GM12878 (cell line): ENCODE data around the gene SLC35E1. TPM values are rescaled to one million over a fixed set of nuclear protein-coding genes. Genes with fewer than 3 reads are reported as not detected.
A peak's percentile ranks its signal among the peaks of the same experiment; 100 is the strongest.

Experiments used
- ATAC-seq: fragments of 200-7000 bp; cut with Tn5 transposase; 3 replicates; pipeline ENCODE4 v1.9.1; 2020; ENCODE audit warnings: mild to moderate bottlenecking, moderate library complexity
- BruUV-seq: library from RNA; stranded (reverse); fragments of 400-500 nt; replicated peaks from 2 replicates; lab custom pipeline; 2021; lab: Mats Ljungman, UMichigan
- CTCF ChIA-PET: fragments of 300-600 bp; sonication (Branson Sonifier 250); formaldehyde crosslinking; extraction: SDS; loops from one replicate; lab custom pipeline; 2021; ENCODE audit warnings: inconsistent platforms; lab: Yijun Ruan, JAX
- POLR2A ChIA-PET: fragments of 350-600 bp; formaldehyde crosslinking; extraction: SDS; loops from one replicate; lab custom pipeline; 2021; ENCODE audit warnings: inconsistent platforms; lab: Charles Lee
- RAD21 ChIA-PET: fragments of 300-600 bp; sonication (Branson Sonifier 250); formaldehyde crosslinking; loops from one replicate; lab custom pipeline; 2023; ENCODE audit warnings: antibody characterized with exemption; ENCODE audit not compliant: unreplicated experiment; lab: Charles Lee
- SMC1A ChIA-PET: fragments of 300-600 bp; sonication (Branson Sonifier 250); formaldehyde crosslinking; loops from one replicate; lab custom pipeline; 2023; ENCODE audit not compliant: unreplicated experiment, uncharacterized antibody; lab: Charles Lee
- DNase-seq: peaks from one replicate; pipeline ENCODE4 v3.0.0-alpha.2; 2011; ENCODE audit warnings: low read depth, low spot score
- FAIRE-seq: peaks from 3 replicates; lab custom pipeline; 2011; peaks lifted over from hg19 to GRCh38; lab: Jason Lieb, UNC
- H2AFZ ChIP-seq: 2 replicates; pipeline ENCODE4 v1.6.0; 2011; ENCODE audit warnings: low read depth, low read length, control low read depth; ENCODE audit not compliant: control insufficient read depth
- H3K27ac ChIP-seq: 2 replicates; pipeline ENCODE4 v1.5.1; 2011; ENCODE audit warnings: control low read depth; ENCODE audit not compliant: control insufficient read depth, insufficient read depth
- H3K27me3 ChIP-seq, 2 experiments: replicated peaks in 1 of 2; 2 replicates each; pipeline versions ENCODE4 v1.6.0 to v1.6.1; 2011; ENCODE audit warnings: low read length in 1 of 2; ENCODE audit not compliant: control insufficient read depth in 2 of 2, insufficient read depth in 2 of 2
- H3K36me3 ChIP-seq, 2 experiments: 2 replicates each; pipeline ENCODE4 v1.5.1; 2011; ENCODE audit warnings: low read length in 1 of 2; ENCODE audit not compliant: control insufficient read depth in 2 of 2, insufficient read depth in 2 of 2
- H3K4me1 ChIP-seq: 2 replicates; pipeline ENCODE4 v1.6.1; 2011; ENCODE audit warnings: mild to moderate bottlenecking, low read length, moderate library complexity, mixed read lengths; ENCODE audit not compliant: control insufficient read depth, insufficient read depth
- H3K4me2 ChIP-seq: 2 replicates; pipeline ENCODE4 v1.6.0; 2011; ENCODE audit warnings: control low read depth; ENCODE audit not compliant: control insufficient read depth, insufficient read depth
- H3K4me3 ChIP-seq: fragments of 200-600 bp; sonication (generic); 2 replicates; pipeline ENCODE4 v1.5.1; 2016
- H3K79me2 ChIP-seq: 2 replicates; pipeline ENCODE4 v1.6.0; 2011; ENCODE audit warnings: low read length; ENCODE audit not compliant: control insufficient read depth, insufficient read depth
- H3K9ac ChIP-seq: 2 replicates; pipeline ENCODE4 v1.8.0; 2011; ENCODE audit warnings: low read length, control low read depth, mixed read lengths; ENCODE audit not compliant: control insufficient read depth, insufficient read depth
- H3K9me3 ChIP-seq: replicated peaks from 3 replicates; pipeline ENCODE4 v1.5.1; 2011; ENCODE audit warnings: mild to moderate bottlenecking, low read length; ENCODE audit not compliant: control insufficient read depth, insufficient read depth
- H4K20me1 ChIP-seq: 2 replicates; pipeline ENCODE4 v1.6.0; 2011; ENCODE audit not compliant: control insufficient read depth, insufficient read depth
- CUX1 ChIP-seq: IDR thresholded peaks from 2 replicates; pipeline ENCODE4 v1.6.1; 2012; ENCODE audit warnings: improper control_type of control experiment, low read depth, low read length; ENCODE audit not compliant: insufficient replicate concordance
- ELK1 ChIP-seq: IDR thresholded peaks from 2 replicates; pipeline ENCODE4 v1.6.1; 2012; ENCODE audit warnings: low read depth, low read length, improper control_type of control experiment
- GABPA ChIP-seq: IDR thresholded peaks from 2 replicates; pipeline ENCODE4 v1.6.1; 2014; ENCODE audit warnings: antibody characterized with exemption, low read depth, mild to moderate bottlenecking, inconsistent platforms
- MAX ChIP-seq: IDR thresholded peaks from 2 replicates; pipeline ENCODE4 v1.6.1; 2012; ENCODE audit warnings: low read depth, low read length, improper control_type of control experiment
- NFYA ChIP-seq: IDR thresholded peaks from 2 replicates; pipeline ENCODE4 v1.6.1; 2011; ENCODE audit warnings: low read depth, mild to moderate bottlenecking, low read length, improper control_type of control experiment, borderline replicate concordance
- PML ChIP-seq: IDR thresholded peaks from 2 replicates; pipeline ENCODE4 v1.6.1; 2012; ENCODE audit warnings: low read length, inconsistent platforms
- POLR2A ChIP-seq: IDR thresholded peaks from 2 replicates; pipeline ENCODE4 v1.6.1; 2011; ENCODE audit warnings: low read depth, mild to moderate bottlenecking, low read length
- POLR2AphosphoS2 ChIP-seq: IDR thresholded peaks from 2 replicates; pipeline ENCODE4 v1.6.1; 2011; ENCODE audit warnings: low read depth, mild to moderate bottlenecking, low read length, improper control_type of control experiment, moderate library complexity
- POLR2AphosphoS5 ChIP-seq: IDR thresholded peaks from 2 replicates; pipeline ENCODE4 v1.6.1; 2011; ENCODE audit warnings: mild to moderate bottlenecking, low read length, inconsistent platforms
- ZNF687 ChIP-seq: fragments of 450-650 bp; IDR thresholded peaks from 2 replicates; pipeline ENCODE4 v1.6.1; 2017; ENCODE audit warnings: mild to moderate bottlenecking, moderate library complexity
- WGBS: methylation state at CpG from one replicate; pipeline ENCODE4 v1.1.6; 2016; ENCODE audit warnings: low lambda C conversion rate; ENCODE audit not compliant: insufficient replicate concordance, insufficient coverage; ENCODE audit errors: missing lambda C conversion rate; 5-methylcytosine and 5-hydroxymethylcytosine counted together
- in situ Hi-C: fragments of 300-500 bp; cut with MboI; formaldehyde crosslinking; loops from 9 replicates; pipeline ENCODE4 v1.14.3; 2018; ENCODE audit warnings: mixed read lengths
- intact Hi-C: fragments of 100-400 bp; cut with micrococcal nuclease; formaldehyde crosslinking; loops from one replicate; pipeline ENCODE4 v1.14.2; 2022; ENCODE audit not compliant: unreplicated experiment
- polyA plus RNA-seq, 11 experiments: library from polyadenylated mRNA; depleted of rRNA in 4 of 11; unstranded in 6 of 11; stranded (reverse) in 5 of 11; fragments of >200 nt; fragmentation: Nextera tagmentation in 4 of 11; fragmentation: Illumina TruSeq in 1 of 11; extraction: Ambion mirVana in 4 of 11; extraction: Trizol in 1 of 11; gene quantifications; 1 replicate in 1 of 11; 2 replicates in 10 of 11; pipeline versions ENCODE4 v1.2.1 to v1.2.3, GENCODE V29; 2011 to 2016; ENCODE audit warnings: inconsistent platforms in 2 of 11, missing spikeins in 2 of 11, low read depth in 1 of 11
- total RNA-seq, 4 experiments: library from RNA; depleted of rRNA in 3 of 4; stranded (reverse); fragments of >200 nt in 3 of 4; fragmentation: Illumina TruSeq in 1 of 4; extraction: Trizol in 1 of 4; gene quantifications; 2 replicates each; pipeline versions ENCODE4 v1.2.1 to v1.2.3, GENCODE V29; 2013 to 2021

SLC35E1 gene
- total and polyA plus RNA-seq, 10 of the 15 experiments (the other 5 are each of a cell fraction or from before 2014, with no cell fraction given) = 11.3 to 37.7 (median 22.1) TPM

- TF ChIP-seq CUX1 = no peak
- TF ChIP-seq, all 136 proteins: peak for 0
Measured at GRCh38 chr19:16518061-16518460, 54.2 kb downstream of the SLC35E1 start (continued).

GRCh38 chr19:16516923-16517610 is 55.1 kb downstream of the SLC35E1 start:
- Histone ChIP-seq H3K4me3 (no peak overlapping the region), H2AFZ (no peak overlapping the region), H3K79me2 (no peaks in the 10 kb centered on the region), H3K27me3 (no peaks in the 10 kb centered on the region), H3K4me1 (no peaks in the 10 kb centered on the region), H3K4me2 (no peak overlapping the region), H3K36me3 (peaks cover 20 to 46% of the 10 kb centered on the region in 2 experiments; a peak in 3 of 4 replicates), H3K9me3 (no peaks in the 10 kb centered on the region), H3K9ac (no peak overlapping the region), H3K27ac (no peak overlapping the region), H4K20me1 (no peaks in the 10 kb centered on the region)
- intact Hi-C loops (no loop called here), in situ Hi-C loops (no loop called here)
- POLR2A ChIA-PET = interaction anchor here (0.8 kb wide), 1 partner anchor 21 kb away, joined by 3 read pairs; the partner anchor contains the start of gene C19orf44
- RAD21 ChIA-PET = no interaction called here
- SMC1A ChIA-PET = interaction anchor here (1.3 to 1.6 kb wide), 2 partner anchors 11 to 21 kb away, joined by 3 to 4 read pairs; partner anchors contain the start of genes C19orf44 and CALR3
- ATAC-seq (no peak; the same call in 1 of the 3 replicates), FAIRE-seq (no peak), DNase-seq (no peak)
- CTCF ChIA-PET = interaction anchor here (0.5 to 1.5 kb wide), 3 partner anchors 37 to 79 kb away, joined by 3 read pairs; no protein-coding TSS in a partner anchor
- WGBS = 86% methylated on average over 14 of the region's 14 CpGs
- no TSS peak for BruUV-seq
- TF ChIP-seq MAX (no peak), PML (0 out of 2 replicates have a peak, but pooled peaks have one; percentile 22), ELK1 (no peak), ZNF687 (no peak), GABPA (no peak), POLR2AphosphoS5 (peak; percentile 34; the same call in 1 of the 2 replicates), POLR2AphosphoS2 (0 out of 2 replicates have a peak, but pooled peaks have one; percentile 10), NFYA (no peak), POLR2A (peak; percentile 75; the same call in 1 of the 2 replicates)
